Transverse colon (tissue), 4 donors: Measurements from ENCODE around the gene SFXN2.

Experiments
- EP300 ChIP-seq: sonication (generic); formaldehyde crosslinking; IDR thresholded peaks from one replicate; pipeline ENCODE4 v1.6.1; 2017; ENCODE audit warnings: antibody characterized with exemption, low read depth
- POLR2A ChIP-seq: fragments of 450-650 bp; IDR thresholded peaks from one replicate; pipeline ENCODE4 v1.6.1; 2016; ENCODE audit warnings: antibody characterized with exemption, mild to moderate bottlenecking, moderate library complexity
- POLR2AphosphoS5 ChIP-seq, 3 donors: sonication (generic); formaldehyde crosslinking; IDR thresholded peaks; one replicate each; pipeline ENCODE4 v1.6.1; 2016; ENCODE audit warnings: antibody characterized with exemption in 3 of 3
- TF ChIP-seq, protein P1 (sequence below), 5 experiments: fragments of 200-600 bp in 3 of 5; fragments of 450-650 bp in 2 of 5; sonication (generic) in 3 of 5; IDR thresholded peaks; 1 replicate in 2 of 5; 2 replicates in 3 of 5; pipeline ENCODE4 v1.5.1; 2016 to 2017; ENCODE audit warnings: antibody characterized with exemption in 5 of 5, inconsistent platforms in 3 of 5, mild to moderate bottlenecking in 2 of 5, moderate library complexity in 1 of 5

DNA sequence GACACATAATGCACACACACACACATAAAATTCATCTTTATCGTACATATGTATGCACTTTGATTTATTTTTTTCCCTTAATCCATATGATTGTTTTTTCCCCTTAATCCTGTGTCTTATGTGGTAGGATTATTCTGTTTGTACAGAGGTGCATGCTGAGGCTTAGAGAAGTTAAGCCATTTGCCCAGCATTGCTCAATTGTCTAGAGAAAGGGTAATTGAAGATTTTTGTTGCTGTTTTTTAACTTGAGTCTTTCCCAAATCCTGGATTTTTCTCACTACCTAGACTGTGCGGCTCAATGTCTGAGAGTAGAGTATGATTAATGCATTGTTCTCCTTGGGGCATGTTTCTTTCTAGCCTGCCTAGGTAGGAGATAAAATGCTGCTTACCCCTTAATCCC, 64.3 kb downstream of the SFXN2 start:
- TF ChIP-seq, protein P1, sequence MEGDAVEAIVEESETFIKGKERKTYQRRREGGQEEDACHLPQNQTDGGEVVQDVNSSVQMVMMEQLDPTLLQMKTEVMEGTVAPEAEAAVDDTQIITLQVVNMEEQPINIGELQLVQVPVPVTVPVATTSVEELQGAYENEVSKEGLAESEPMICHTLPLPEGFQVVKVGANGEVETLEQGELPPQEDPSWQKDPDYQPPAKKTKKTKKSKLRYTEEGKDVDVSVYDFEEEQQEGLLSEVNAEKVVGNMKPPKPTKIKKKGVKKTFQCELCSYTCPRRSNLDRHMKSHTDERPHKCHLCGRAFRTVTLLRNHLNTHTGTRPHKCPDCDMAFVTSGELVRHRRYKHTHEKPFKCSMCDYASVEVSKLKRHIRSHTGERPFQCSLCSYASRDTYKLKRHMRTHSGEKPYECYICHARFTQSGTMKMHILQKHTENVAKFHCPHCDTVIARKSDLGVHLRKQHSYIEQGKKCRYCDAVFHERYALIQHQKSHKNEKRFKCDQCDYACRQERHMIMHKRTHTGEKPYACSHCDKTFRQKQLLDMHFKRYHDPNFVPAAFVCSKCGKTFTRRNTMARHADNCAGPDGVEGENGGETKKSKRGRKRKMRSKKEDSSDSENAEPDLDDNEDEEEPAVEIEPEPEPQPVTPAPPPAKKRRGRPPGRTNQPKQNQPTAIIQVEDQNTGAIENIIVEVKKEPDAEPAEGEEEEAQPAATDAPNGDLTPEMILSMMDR (IDR thresholded peaks at IDR 0.05), result no peak
- no peak for TF ChIP-seq EP300
- TF ChIP-seq POLR2AphosphoS5 (IDR thresholded peaks at IDR 0.05), result no peak
- no peak for TF ChIP-seq POLR2A
